ENCODE data around the gene CLPTM1.

GRCh38 chr19:44948763-44949374 is 6.3 kb upstream of the CLPTM1 start:
- TF ChIP-seq POLR2A (IDR thresholded peaks at IDR 0.05), result no peak
- TF ChIP-seq, protein P1, sequence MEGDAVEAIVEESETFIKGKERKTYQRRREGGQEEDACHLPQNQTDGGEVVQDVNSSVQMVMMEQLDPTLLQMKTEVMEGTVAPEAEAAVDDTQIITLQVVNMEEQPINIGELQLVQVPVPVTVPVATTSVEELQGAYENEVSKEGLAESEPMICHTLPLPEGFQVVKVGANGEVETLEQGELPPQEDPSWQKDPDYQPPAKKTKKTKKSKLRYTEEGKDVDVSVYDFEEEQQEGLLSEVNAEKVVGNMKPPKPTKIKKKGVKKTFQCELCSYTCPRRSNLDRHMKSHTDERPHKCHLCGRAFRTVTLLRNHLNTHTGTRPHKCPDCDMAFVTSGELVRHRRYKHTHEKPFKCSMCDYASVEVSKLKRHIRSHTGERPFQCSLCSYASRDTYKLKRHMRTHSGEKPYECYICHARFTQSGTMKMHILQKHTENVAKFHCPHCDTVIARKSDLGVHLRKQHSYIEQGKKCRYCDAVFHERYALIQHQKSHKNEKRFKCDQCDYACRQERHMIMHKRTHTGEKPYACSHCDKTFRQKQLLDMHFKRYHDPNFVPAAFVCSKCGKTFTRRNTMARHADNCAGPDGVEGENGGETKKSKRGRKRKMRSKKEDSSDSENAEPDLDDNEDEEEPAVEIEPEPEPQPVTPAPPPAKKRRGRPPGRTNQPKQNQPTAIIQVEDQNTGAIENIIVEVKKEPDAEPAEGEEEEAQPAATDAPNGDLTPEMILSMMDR (IDR thresholded peaks at IDR 0.05), result no peak

Data from testis (tissue), 2 donors.